ENCODE results near the gene PPP6R2.

Gene PPP6R2

GRCh38 chr22:50471197-50471847, 128.2 kb downstream of the PPP6R2 start:
- no peak for DNase-seq (ENCODE audit: low read depth)

DNA sequence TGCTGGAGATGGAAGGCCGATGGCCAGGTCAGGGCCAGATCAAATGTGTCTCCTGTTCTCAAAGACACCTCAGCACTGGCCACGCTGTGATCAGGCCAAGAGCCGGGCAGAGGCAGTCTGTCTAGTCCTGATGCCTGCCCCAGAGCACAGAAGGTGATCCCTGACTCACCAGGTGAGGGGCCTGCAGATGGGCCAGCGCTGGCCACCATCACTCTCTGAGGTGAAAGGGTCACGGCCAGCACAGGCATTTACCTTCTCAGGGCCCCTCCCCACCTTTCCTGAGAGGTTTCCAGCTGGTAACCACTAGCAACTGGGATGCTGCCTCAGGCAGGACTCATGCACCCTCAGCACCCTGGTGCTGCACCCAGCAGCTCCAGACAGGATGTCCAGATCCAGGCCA, 128.8 kb downstream of the PPP6R2 start:
- DNase-seq (ENCODE audit: low read depth), result no peak

GRCh38 chr22:50473088-50473487, 130.0 kb downstream of the PPP6R2 start:
- DNase-seq (ENCODE audit: low read depth), result no peak

DNA sequence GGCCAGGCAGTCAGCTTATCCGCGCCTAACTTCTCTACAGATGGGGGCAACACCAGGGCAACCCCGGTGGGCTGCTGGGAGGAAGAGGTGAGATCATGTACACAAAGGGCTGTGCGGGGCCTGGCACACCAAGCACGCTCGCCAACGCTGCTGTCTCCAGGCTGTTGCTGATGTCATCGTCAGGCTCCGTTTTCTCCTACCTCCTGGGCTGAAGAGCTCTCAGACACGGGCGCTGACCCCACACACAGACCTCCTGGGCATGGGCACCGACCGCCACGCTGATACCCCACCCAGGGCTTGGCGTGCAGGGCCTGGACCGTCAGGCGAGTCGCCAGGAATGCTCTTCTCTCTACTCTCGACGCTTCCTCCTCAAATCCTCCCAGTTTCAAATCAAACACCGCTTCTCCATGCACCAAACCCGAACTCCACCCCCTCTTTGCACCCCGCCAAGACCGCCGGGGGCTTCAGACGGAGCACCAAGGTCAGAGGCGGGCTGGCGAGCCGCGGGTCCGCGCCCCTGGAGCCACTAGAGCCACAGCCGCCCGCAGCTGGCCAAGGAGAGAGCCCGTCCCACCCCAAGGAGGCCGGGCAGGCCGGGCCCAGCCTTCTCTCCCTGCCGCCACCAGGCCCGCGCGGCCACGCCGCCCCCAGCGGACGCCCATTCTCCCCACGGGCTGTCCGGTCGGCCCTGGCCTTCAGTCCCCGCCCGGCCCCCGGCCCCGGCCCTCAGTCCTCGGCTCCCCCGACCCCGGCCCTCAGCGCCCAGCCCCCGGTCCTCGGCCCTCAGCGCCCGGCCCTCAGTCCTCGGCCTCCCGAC, 130.9 kb downstream of the PPP6R2 start:
- DNase-seq (ENCODE audit: low read depth), result no peak

- peak; percentile 83 for DNase-seq (ENCODE audit: low read depth)
Observed at GRCh38 chr22:50474710-50475651, 131.9 kb downstream of the PPP6R2 start, which contains the start of gene SBF1. TSS of gene SBF1 (minus strand) at chr22:50475035. CDS start at chr22:50474840, 195 bp downstream.

GRCh38 chr22:50475652-50476002, 132.5 kb downstream of the PPP6R2 start:
- no peak for DNase-seq (ENCODE audit: low read depth)

DNA sequence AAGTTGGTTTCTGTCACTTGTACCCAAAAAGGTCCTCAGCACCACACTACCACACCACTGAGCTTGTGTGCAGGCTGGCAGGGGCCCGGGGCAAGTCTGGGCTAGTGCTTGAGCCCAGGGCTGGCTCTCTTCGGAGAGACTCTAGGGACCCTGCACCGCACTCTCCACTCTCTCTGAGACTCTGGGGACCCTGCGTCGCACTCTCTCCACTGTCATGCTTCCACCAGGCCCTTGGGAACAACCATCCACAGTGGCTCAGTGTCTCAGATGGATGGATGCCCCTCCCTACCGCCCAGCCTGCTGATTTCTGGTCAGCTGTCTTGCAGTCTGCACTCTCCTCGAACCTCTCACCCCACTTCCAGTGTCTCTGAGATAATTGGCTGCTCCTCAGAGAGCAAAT, 133.7 kb downstream of the PPP6R2 start:
- no peak for DNase-seq (ENCODE audit: low read depth)

- no peak for DNase-seq (ENCODE audit: low read depth)
Observed at GRCh38 chr22:50477923-50478322, 134.8 kb downstream of the PPP6R2 start.

GRCh38 chr22:50479721-50480120, 136.6 kb downstream of the PPP6R2 start:
- DNase-seq (ENCODE audit: low read depth), result no peak

DNA sequence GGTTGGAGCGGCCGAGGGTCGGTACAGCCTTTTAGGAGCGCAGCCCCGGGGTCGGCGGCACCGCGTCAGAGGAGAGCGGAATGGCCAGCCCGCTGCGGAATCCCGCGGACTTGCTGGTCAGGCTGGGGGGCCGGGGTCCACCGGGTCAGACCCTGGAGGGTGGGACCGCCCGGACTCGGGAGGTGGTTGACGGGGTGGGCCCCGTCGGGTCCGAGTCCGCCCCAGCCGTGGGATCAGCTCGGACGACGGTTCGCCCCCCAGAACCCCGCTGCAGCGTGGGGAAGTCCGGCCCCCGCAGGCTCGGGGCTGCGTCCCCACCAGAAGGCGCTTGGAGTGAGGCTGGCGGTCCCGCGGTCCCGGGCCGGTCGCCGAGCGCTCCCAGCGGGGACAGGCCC, 137.9 kb downstream of the PPP6R2 start:
- no peak for DNase-seq (ENCODE audit: low read depth)

DNA sequence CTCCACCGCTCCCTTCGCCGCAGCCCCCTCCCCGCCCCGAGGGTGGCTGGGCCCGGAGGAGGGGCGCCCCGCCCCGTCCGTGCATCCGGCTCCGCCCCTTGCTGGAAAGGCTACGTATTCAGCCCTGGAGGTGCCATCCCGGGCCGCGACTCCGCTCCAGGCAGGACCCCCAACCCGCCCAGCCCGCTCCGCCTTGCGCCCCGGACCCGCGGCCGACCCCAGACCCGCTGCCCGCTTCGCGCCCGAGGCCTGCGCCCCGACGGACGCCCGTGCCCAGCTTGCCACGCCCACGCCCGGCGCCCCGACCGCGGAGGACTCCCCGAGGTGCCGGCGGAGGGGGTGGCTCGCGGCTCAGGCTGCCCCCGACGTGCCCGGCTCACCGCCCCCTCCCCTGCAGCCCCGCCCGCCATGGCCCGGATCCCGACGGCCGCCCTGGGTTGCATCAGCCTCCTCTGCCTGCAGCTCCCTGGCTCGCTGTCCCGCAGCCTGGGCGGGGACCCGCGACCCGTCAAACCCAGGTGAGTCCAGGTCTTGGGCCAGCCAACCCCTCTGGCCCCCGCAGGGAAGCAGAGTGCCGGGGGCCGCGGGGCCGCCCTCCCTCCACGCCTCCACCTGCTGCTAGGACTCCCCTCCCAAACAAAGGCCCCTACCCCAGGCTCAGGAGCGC, 138.4 kb downstream of the PPP6R2 start, which contains the start of gene ADM2:
Gene ADM2, plus strand, starts transcription at position 104 of the 667 bp plus-strand sequence. Its CDS starts 305 bp downstream, at position 409.
- DNase-seq (ENCODE audit: low read depth), result peak; percentile 58

GRCh38 chr22:50482107-50483074, 139.3 kb downstream of the PPP6R2 start:
- DNase-seq (ENCODE audit: low read depth), result no peak

DNA sequence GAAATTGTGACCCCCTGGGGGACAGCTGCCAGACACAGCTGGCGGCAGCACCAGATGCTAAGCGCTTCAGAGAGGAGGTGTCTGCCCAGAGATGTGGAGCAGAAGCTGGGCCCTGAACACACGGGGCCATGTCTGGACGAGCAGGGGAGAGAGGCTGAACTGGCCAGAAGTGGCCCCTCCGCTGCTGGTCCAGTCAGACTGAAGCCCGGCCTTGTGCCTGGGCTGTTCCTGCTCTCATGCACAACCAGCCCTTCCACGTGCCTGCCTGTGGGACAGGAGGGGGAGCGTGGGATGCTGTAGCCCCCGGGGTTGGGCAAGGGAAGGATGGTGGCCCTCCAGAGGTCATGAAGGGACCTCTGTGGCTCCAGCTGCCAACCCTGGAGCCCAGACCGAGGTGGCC, 140.0 kb downstream of the PPP6R2 start:
- DNase-seq (ENCODE audit: low read depth), result no peak

GRCh38 chr22:50483556-50483955, 140.4 kb downstream of the PPP6R2 start:
- no peak for DNase-seq (ENCODE audit: low read depth)

- no peak for DNase-seq (ENCODE audit: low read depth)
Observed at GRCh38 chr22:50483977-50484853, 141.1 kb downstream of the PPP6R2 start.

- no peak for DNase-seq (ENCODE audit: low read depth)
Observed at GRCh38 chr22:50485221-50486131, 142.3 kb downstream of the PPP6R2 start.

DNA sequence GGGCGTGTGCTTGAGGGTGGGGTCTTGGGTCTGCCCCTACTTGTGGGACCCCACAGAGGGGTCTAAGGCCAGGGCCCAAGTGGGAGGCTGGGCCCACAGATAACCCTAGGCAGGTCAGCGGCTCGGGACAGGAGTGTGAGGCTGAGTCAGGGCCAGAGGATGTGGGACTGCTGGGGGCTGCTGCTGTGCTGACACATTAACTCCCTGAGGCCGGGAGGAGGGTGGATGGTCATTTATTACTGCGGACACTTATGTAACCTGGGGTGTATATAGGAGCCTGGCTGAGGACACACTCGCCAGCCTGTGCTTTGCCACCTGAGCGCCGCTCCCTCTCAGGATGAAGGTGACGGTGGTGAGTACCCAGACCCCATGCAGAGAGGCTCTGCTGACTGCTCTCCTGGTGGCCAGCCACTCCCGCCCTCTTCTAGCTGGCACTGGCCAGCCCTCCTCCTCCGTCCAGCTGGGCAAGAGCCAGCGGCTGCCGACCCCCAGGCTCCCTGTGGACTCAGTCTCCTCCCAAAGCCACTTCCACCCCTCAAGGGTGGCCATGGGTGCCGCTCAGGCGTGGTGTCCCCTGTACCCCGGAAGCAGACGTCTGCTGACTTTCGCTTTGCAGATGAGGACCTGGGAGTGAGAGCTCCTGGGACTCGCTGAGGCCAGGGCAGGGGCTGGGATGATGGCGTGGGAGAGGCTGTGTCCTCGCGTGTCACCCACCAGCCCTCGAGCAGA, 143.6 kb downstream of the PPP6R2 start, which contains the start of gene MIOX:
Gene MIOX, plus strand, starts transcription at position 299 of the 729 bp plus-strand sequence. Its CDS starts 39 bp downstream, at position 338.
- no peak for DNase-seq (ENCODE audit: low read depth)
